NOMO-1 (cell line): ENCODE data around the gene PPFIA4.

ENCODE experiments used
- DNase-seq, 2 experiments: peaks; one replicate each; lab custom pipeline; 2025; ENCODE audit not compliant: unreplicated experiment in 2 of 2; lab: John Stamatoyannopoulos, UW

The PPFIA4 gene

DNA sequence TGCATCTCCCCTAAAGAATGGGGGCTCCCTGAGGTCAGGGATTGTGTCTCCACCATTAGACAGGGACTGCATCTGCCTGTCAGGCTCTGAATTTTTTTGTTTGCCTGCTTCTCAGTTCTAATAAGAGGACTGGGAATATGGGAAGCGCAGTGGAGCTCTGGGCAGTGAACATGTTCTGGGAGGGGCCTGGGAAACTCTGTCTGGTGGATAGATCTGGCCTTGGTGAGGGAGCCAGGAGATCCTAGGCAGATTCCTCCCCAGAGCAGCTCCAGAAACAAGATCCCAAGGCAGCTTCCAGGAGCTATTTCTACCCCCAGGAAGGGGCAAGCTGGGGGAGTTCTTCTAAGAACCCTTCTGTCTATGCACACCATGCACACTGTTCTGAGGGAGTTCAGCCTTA is 72.2 kb downstream of the PPFIA4 start:
- DNase-seq = no peak

DNA sequence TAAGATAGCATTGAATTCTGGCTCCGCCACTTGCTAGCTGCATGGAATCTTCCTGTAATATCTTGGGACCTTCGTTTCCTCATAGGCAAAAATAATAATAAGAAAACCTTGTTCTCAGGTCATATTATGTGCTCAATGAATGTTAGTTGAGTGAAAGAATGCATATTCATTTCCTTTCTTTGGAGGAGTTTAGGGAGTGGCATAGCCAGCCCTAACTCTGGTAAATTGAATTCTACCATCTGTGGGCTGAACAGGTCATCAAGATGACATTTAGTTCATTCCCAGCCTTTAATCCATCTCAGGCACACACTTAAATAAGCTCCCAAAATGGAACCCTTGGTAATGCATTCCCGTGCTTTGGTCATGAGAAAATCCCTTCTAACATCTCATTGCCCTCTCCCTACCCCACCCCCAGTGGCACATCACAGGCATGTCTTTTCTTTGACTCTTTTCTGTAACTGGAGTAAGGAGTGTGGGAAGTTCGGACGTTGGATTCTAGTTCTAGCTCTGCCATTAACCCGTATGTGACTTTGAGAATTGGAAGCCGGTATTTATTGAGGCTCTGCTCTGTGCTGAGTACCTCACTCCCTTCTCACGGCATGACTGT is 72.7 kb downstream of the PPFIA4 start:
- no peak for DNase-seq

DNA sequence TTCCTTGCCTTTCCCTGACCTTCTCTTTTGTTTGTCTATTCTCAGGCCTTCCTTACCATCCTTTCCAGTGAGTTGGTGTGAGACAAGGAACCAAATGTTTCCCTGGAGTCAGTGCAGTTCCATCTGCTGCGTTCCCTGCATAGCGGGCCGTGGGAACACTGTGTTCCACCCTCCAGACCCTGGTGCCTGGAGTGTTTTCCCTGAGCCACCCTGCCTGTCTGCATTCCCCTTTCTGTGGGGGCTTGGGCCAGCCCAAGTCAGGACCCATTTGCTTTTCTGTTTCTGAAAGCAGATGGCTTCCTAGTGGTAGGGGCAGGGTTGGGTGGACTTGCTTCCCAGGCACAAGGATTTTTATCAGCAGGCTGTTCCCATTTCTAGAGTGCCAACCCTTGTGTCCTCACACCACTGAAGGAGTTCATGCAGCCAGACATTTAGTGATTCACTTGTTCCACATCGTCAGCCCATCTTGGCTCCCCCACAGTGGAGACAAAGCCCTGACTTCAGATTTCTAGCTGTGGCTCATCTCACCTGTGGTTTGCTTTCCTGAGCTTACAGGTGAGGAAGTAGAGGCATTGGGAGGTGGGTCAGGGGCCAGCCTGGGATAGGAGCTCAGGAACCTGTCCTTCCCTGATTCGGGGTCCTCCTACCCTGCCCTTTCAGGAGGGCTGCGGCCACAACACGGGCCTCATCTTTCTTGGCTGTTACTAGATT is 73.7 kb downstream of the PPFIA4 start:
- no peak for DNase-seq

DNA sequence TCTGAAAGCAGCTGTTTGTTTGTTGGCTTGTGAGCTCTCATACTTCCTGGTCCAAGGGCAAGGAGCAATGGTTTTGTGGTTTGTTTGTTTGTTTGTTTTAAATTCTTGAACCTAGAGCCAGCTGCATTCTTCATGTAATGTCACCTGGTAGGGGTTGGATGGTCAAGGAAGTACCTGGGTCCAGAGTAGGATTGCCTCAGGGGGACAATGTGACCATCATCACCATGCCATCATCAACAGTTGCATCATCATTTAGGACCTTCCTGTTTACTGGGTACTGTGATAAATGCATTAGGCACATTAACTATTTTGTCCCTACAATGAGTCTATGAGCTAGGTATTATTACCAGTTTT is 74.2 kb downstream of the PPFIA4 start:
- no peak for DNase-seq

DNA sequence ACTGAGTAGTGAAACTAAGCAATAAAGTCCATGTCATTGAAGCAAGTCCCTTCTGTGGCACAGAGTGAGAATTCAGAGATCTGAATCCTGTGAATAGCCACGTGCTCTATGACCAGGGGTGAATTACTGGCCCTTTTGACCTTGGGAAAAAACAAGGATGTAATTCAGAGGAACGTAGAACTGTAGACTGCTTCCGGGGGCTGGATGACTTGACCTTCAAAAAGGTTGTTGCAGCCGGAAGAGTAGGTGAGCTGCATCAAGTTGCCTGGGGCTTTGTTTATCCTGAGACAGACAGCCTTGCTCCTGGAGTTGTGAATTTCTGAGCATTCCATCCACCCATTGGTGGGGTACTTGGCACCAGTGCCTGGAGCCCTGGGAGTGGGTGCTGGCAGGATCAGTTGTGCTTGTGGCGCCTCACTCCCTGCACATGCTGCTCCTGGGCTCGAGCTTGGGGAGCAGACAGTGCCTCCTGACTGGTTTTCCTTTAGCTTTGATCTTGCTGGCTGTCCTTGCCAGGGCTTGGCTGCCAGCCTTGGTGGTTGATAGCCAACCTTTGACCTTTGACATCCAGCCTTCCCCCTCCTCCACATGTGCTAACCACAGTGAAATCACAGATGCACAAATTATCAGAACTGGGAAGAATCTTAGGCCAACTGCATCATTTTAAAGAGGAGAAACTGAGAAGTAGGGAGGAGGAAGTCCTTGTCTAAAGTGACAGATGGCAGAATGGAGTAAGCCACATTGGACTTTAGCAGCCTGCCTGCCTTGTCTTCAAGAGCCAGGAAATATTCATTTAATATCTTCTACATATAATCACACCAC is 75.7 kb downstream of the PPFIA4 start:
- DNase-seq = peak; percentile 17 to 56

DNA sequence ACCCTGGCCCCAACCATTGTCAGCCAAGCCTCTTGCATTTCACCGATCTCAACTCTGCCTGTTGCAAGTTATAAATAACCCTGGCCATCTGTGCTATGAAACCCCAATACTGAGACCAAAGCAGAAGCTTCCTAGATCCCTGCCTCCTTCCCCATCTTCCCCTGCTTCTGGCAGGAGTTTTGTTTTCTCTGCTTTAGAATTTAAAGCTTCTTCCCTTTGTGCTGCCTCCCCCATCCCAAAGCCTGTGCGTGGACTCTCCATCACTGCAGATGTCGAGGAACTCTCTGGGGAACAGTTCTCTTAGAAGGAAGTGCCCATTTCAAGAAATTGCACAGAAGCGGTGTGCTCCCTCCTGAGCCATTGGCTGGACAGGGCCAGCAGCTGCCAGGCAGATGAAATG is 76.9 kb downstream of the PPFIA4 start:
- no peak for DNase-seq

DNA sequence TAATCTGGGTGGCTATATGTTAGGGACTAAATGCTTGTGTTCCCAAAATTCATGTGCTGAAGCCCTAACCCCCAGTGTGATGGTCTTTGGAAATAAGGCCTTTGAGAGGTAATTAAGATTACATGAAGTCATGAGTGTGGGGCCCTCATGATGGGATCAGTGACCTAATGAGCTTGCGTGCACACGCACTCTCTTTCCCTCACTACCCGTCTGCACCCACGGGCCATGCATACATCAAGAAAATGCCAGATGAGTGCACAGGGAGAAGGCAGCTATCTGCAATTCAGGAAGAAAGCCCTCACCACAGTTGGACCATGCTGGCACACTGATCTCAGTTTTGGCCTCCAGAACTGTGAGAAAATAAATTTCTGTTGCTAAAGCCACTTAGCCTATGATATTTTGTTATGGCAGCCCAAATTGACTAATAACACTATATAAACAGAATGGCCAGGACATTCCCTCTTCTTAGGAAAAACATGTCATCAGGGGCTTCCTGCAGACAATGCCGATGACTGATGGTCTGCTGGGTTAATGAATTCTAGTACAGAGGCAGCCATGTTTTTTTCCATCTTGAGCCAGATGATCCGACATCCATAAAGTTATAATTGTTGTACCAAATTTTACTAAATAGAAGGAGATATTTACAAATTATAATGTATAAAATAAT is 77.7 kb downstream of the PPFIA4 start:
- DNase-seq = no peak

DNA sequence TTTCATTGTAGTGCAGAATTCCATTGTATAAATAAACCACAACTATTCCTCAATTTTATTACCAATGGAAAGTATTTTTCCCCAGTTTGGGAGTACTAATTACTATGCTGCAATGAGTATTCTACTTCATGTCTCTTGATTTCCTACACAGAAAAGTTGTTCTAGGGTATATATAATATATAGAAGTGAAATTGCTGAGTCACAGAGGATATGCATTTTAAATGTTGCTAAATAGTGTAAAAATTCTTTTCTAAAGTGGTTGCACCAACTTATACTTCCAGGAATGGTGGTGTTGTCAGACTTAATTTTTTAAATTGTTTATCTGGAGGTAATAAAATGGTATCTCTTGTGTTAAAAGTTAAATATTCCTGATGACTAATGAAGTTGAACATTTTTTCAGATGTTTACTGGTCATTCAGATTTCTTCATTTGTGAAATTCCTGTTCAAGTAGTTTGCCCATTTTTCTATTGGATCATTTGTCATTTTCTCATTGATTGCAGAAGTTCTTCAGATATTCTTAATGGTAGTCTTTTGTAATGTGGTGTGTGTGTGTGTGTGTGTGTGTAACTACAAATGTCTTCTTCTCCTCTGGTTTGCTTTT is 78.6 kb downstream of the PPFIA4 start:
- DNase-seq = peak in 1 of 2 experiments; percentile 34

DNA sequence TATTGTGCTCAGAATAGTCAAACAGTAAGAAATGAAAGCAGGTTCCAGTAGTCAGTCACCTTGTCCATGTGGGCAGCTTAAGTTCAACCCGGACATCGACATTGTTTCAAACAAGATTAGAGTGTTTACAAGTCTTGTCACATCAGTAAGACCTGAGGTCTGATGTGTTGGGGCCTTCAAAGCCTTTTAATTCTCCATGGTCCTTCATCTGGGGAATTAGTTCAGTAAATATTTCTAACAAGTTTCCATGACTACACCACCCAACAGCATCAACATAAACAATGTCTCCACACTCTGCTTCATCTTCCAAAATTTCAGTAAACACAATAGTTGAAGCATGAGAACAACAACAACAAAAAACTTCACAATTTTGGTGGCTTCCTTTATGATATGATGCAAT is 86.2 kb downstream of the PPFIA4 start:
- DNase-seq = no peak

DNA sequence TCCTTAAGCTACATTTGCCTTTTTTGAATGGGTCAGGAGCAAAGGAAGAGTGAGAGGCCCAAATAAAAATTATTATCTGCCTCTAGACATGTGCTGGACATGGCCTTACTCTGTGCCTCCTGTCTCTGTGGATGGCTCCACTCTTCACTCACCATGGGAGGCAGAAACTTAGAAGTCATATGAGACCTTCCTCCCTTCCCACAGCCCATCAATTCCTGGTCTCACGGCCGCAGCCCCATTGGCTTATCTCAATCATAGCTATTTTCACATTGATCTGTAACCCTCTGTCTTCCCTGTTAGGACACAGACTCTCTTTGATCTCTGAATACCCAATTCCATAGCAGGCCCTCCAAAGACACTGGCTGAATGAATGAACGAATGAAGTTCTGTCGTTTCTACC is 87.0 kb downstream of the PPFIA4 start:
- no peak for DNase-seq

DNA sequence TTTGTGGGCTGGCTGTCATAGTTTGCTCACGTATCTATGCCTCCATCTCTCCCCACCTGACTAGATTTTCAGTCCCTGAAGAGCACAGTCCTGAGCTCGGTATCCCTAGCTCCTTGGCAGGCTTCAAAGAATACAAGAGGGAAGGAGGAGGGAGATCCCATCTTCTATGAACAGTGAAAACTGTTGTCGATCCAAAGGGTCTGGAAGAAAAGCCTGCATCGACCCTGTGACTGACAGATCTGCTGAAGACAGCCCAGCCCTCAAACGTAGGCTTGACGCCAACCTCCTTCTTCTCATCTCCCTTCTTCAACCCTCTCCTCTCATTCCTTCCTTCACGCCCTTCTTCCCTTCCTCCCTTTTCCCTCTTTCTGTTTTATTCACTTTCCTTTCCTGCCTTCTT is 87.9 kb downstream of the PPFIA4 start:
- DNase-seq = no peak

DNA sequence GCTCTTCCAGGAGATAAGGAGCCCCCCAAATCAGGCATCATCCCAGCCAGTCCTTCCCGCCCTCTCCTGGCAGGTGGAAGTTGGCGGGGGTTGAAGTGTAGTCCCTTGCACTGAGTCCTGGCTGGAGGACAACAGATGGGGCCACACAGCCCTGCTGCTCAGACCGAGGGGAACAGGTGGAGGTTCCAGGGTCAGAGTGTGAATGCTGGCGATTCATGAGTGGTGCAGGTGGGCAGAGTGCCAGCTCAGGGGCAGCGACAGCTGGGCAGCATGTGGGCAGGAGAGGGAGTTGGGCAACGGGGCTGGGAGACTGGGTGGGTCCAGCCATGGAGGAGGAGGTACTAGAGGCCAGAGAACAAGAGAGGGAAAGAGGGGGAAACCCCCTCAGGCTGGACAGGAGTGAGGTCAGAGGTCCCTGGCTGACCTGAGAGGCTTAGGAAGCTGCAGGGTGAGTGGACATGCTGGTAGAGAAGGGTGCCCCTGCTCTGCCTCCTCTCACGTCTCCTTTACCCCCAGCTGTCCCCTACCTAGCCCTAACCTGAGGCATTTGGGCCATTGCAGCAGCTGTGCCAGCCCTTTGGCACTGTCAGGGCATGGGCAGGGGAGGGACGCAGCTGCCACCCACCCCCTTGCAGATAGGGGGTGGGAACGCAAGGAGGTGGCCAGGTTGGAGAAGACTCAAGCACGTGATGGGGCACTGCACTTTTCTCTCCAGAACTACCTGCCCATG is 90.0 kb downstream of the PPFIA4 start:
- no peak for DNase-seq

DNA sequence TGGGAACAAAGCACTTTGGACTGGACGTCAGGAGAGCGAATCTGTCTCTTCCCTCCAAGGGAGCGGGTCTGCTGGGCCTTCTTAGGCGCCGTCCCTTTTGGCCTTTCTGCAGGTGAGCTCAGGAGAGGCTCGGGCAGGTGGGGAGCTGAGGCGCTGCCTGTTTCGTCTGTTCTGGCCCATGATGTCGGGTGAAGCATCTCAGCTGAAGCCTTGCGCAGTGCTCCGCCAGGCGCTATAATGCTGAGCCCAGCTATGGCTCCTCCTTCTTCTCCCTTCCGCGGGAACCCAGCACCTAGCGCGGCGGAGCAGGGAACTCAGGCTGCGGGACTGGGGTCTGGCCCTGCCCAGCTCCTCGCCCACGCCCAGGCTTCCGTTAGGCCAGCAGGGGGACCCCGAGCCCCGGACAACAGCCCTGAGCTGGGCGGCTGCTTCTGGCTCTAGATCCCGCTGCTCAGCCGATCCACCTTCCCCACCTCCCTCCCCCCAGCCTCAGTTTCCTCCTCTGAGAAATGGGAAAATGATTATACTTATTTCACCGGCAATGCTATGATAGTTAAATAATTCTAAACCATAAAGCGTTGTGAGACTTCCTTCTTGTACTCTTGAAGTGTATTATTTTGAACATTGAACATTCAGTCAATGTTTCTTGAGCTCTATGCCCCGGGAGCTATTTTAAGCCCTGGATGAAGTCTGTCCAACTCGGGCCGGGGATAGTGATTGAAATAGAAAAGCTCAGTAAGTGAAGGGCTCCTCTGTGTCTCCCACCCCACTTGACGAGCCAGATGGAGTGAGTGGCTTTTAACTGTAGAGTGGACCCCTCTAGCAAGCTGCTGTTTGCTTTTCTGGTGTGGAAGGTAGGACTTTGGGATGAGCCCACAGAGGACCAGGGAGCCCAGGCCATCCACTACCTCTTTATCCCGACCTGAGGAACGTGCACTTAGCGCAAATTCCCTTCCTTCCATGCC is 91.6 kb downstream of the PPFIA4 start:
- peak; percentile 27 to 68 for DNase-seq

DNA sequence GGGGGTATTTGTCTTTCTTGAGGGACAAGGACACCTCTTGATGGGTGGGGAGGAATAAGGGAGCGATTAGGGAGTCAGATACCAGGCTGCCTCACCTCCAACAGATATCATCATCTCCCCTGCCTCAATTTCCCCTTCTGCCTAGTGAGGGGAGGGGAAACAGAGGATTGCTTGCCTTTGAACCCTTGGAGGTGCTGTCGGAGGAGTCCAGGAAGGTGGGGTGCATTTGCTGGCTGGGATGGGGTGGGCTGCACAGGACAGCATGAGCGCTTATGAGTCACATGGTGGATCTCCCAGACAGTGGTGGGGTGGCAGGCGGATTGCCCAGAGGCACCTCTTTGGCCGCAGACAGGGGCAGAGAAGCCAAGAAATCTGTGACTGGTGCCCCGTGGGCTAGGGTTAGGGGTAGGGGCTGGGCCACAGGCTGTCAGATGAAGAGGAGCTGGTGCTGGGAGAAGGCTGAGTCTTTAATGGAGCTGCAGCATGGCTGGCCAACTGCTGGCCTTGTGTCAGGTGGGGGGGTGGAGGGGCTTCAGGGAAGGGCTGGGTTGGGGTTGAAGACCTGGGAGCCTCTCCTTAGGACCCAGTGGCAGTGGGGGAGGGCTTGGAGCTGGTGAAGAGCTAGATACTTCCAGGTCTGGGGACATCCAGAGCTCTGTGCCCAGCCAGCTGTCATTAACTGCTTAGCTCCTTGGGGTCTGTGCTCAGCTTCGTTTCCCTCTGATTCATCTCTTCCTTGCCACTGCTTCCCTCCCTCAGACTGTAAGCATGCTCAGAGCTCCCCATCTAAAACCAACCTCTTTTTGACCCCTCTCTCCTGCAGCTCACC is 94.2 kb downstream of the PPFIA4 start:
- no peak for DNase-seq

DNA sequence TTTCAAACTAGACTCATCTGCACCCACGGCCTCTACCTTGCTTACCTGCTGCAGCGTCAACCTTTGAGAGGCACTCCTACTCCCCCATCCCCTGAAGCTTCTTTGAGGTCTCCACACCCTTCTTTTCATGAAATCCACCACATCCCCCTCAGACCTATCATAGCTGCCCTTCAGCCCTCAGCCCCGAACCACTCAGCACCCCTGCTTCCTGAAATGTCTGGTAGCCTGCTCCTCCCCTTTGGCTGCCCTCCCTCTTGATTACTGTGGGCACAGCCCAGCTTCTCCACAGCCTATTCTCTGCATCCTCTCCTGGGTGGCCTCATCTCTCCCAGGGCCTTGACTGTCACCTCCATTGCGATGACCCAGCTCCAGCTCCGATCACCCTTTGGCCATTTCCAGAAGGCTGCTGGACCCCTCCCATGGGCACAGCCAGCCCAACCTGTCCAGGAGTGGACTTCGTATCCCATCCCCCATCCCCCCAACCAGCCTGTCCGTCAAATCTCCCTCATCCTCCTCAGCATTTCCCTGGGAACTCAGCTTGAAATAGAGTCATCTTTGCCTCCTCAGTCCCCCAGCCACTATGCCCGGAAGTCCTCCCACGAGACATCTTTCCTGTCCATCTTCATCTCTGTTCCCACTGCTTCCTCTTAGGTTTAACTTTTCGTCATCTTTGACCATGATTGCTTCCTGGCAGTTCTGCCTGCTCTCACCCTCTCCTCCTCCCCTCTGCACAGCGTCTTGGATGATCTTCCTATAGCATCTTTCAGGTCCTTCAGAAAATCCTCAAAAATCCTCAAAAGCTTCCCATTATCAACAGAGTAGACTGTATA is 95.1 kb downstream of the PPFIA4 start:
- DNase-seq = peak in 1 of 2 experiments; percentile 53

DNA sequence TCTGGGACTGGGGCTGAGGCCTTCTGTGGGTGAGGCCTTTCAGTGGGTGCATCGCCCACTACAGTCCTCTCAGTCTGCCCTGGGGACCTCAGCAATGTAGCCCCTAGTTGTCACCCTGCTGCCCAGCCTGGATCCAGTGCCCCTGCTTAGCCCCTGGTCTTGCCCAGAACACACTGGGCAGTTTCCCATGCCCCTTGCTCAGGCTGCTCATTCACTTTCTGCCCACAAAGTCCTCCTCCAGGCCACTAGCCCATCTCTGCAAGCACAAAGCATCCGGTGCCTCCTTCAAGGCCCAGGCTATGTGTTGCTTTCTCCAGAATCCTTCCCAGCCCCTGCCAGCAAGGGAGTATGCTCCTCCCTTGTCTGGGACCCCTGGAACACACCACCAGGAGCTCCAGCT is 95.9 kb downstream of the PPFIA4 start:
- DNase-seq = no peak

DNA sequence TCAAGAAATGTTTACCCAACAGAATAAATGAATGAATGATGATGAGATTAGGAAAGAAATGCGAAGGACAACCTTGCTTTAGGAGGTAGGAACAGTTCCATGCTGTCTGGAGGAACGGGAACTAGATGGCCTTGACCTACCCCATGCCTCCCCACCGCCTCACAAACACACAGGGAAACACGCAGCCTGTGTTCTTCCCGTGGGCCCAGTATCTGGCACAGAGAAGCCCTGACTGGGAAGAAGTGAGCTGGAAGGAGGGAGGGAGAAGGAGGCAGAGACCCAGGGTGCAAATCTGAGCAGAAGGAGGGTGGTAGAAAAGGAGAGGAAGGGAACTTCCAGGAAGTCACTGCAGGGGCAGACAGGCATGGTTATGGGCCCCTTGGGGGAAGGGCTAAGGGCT is 97.7 kb downstream of the PPFIA4 start:
- DNase-seq = no peak
